NCI-H446 treated with DMSO at 0.1 percent for 48 hours (cell line): ENCODE measurements around the gene GALR2.

Experiments used
- DNase-seq: peaks from one replicate; lab custom pipeline; 2025; lab: John Stamatoyannopoulos, UW

The GALR2 gene

DNA sequence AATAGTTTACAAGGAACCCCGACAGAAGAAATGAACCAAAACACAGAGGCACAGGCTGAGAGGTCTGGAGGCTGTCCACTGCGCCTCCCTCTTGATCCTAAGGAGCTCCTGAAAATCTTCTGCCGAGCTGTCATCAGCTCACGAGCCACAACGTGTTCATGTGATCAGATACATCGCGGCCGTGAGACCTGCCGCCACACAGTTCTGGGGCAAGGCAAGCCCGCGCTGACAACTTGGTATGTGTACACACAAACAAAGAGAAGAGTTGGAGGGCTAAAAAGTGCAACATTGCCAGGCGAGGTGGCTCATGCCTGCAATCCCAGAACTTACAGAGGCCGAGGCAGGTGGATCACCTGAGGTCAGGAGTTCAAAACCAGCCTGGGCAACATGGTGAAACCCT lies 21.4 kb downstream of the GALR2 start:
- no peak for DNase-seq

DNA sequence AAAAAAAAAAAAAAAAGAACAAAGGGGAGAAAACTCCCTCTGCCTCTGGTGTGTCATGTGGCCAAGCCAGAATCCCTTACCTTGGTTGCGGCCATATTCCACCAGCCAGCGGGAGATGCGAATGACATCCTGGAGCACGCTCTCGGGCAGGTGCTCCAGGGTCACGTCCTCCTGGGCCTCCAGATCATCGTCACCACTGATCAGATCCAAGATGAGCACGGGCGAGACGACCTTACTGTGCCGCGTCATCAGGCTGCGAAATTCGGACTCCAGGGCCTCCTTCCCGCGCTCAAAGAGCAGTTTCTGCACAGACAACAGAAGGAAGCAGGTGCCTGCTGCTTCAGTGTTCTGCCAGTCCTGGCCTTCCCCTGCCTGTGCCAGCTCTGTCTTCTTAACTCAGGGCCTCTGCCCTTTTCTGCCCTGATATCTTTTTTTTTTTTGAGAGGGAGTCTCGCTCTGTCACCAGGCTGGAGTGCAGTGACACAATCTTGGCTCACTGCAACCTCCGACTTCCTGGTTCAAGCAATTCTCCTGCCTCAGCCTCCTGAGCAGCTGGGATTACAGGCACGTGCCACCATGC lies 23.2 kb downstream of the GALR2 start:
- no peak for DNase-seq

- DNase-seq, result no peak
Measured at GRCh38 chr17:76102944-76103273, 28.3 kb downstream of the GALR2 start.

GRCh38 chr17:76103274-76104139 lies 28.9 kb downstream of the GALR2 start, which contains the start of gene EXOC7:
Gene EXOC7, minus strand, starts transcription at chr17:76103787. Its CDS starts 95 bp downstream, at chr17:76103692.
- peak; percentile 76 for DNase-seq

GRCh38 chr17:76104140-76104895 lies 29.7 kb downstream of the GALR2 start:
- no peak for DNase-seq

- DNase-seq, result no peak
Measured at GRCh38 chr17:76104896-76105231, 30.3 kb downstream of the GALR2 start.

- peak; percentile 19 for DNase-seq
Measured at GRCh38 chr17:76106703-76107102, 32.1 kb downstream of the GALR2 start.

DNA sequence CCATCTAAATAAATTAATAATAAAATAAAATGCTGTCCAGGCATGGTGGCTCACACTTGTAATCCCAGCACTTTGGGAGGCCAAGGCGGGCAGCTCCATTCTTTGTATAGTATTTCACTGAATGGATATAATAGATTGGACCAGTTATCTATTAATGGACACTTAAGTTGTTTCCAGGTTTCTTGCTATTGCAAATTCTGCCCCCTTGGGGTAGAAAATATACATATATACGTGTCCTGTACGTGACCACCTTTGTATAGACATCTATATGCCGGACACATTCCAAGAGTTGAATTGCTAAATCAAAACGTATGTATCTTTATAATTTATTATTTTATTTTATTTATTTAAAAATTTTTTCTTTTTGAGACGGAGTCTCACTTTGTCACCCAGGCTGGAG lies 32.9 kb downstream of the GALR2 start:
- DNase-seq, result no peak

GRCh38 chr17:76111956-76112355 lies 37.4 kb downstream of the GALR2 start:
- no peak for DNase-seq

GRCh38 chr17:76115138-76115754 lies 40.7 kb downstream of the GALR2 start:
- DNase-seq, result no peak

GRCh38 chr17:76119409-76120371 lies 45.1 kb downstream of the GALR2 start:
- no peak for DNase-seq

GRCh38 chr17:76120658-76121008 lies 46.1 kb downstream of the GALR2 start:
- no peak for DNase-seq

- DNase-seq, result no peak
Measured at GRCh38 chr17:76121932-76122430, 47.4 kb downstream of the GALR2 start.

DNA sequence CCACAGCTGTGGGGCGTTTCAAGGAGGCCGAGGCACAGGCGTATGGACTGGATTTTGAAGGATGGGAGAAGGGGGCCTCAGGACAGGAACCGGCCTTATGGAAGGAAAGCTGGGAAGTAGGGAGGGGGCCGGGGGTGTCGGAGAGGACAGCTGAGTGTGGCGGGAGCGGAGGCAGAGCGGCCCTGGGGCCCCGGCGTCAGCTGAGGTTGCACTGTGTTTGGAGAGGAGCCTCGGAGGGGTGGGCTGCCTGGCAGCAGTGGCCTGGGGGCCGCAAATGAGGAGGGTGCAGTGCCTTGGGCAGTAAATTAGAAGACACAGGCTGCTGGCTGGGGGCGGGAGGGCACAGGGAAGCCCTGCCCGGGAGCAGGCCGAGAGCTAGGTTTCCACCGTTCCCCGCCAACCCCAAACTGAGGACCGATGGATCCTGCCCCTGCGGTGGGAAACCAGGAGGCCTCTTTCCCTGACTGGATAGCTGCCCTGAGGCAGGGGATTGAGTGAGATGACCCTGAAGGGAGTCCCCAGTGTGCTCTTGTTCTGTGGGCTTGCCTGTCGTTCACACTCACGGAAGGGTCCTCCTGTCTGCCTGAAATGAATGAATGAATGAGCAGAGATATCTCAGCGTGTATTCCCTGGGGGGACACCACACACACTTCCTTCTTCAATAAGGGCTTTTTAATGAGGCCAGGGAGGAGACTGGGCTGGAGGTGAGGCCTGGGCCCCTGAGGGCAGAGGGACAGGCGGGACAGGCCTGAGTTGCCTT lies 48.0 kb downstream of the GALR2 start:
- DNase-seq, result no peak

DNA sequence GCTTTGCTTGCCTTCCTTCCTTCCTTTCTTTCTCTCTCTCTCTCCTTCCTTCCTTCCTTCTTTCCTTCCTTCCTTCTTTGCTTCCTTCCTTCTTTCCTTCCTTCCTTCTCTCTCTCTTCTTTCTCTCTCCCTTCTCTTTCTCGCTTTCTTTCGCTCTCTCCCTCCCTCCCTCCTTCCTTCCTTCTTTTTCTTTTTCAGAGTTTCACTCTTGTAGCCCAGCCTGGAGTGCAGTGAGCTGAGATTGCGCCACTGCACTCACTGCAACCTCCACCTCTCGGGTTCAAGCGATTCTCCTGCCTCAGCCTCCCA lies 48.6 kb downstream of the GALR2 start:
- no peak for DNase-seq

DNA sequence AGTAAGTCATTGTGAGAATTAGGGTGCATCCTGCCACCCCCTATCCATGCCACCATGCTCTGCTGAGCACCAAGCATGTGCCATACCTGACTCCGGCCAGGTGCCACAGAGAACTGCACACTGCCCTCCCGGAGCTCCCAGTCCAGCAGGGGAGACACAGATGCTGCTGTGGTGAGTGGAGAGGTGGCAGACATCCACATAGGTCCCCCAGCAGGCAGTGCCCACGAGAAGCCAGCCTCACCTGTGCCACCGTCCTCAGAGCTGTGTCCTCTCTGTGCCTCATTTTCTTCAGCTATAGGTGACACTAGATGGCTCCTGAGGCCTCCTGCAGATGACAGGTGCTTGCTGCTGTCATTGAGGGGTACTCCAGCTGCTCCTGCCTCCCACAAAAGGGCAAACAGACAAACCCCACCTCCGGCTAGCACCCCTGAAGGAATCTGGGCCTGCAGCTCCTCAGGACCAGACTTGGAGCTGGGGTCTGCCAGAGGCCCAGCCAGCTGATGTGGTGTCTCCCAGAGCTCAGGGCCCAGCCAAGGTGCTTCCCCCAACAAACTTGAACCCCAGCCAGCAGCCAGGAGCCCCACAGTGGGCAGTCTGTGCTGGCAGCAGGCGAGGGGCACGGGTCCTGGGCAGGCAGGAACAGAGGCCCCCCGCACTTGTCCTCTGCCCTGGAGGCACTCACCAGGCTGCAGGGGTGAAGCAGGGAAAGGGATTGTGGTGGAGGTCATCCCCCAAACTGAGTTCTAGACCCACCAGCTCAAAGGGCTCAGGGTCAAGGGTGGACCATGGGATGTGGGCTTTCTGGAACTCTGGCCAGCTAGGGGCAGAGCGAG lies 49.4 kb downstream of the GALR2 start:
- no peak for DNase-seq

- DNase-seq, result no peak
Measured at GRCh38 chr17:76124582-76125390, 50.2 kb downstream of the GALR2 start.

DNA sequence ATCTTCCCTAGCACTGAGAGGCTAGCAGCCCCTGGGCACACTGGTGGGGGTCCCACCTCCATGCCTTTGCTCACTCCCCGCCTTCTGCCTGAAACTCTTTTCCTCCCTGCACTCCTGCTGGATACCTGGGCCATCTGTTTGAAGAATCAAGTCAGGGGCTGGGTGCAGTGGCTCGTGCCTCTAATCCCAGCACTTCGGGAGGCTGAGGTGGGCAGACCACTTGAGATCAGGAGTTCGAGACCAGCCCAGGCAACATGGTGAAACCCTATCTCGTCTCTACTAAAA lies 50.8 kb downstream of the GALR2 start:
- no peak for DNase-seq

DNA sequence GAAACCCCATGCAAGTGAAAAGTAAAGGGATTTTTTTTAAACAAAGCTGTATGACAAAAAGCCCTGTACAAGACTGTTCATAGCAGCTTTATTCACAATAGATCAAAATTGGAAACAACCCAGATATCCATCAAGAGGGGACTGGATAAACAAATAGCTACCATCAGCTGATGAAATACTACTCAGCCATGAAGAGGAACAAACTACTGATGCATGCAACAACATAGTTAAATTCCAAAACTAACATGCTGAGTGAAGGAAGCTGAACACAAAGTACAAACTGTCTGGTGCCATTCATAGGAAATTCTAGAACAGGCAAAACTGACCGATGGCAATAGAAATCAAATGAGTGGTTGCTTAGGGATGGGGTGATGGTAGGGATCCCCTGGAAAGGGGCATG lies 51.3 kb downstream of the GALR2 start:
- no peak for DNase-seq
